ENCODE measurements around the gene LHFPL6. TPM values are rescaled to one million over a fixed set of nuclear protein-coding genes. Genes with fewer than 3 reads are reported as not detected.

The LHFPL6 gene
- total and polyA plus RNA-seq, 4 donors = 22.7 to 115 (median 36.1) TPM

- no peak for TF ChIP-seq CTCF (IDR thresholded peaks at IDR 0.05; ENCODE audit: control extremely low read depth, extremely low read depth)
- 94 to 95% methylated on average over 4 of the region's 4 CpGs for WGBS, 2 donors
- no peak for ATAC-seq (ENCODE audit: insufficient read depth, low FRiP score)
- no peak overlapping the region for H3K4me3 ChIP-seq
- H3K4me1 ChIP-seq (ENCODE audit: control insufficient read depth in 5 of 5, insufficient read depth in 5 of 5, low read length in 5 of 5) = peaks cover 0 to 30% (median 0%) of the 10 kb centered on the region in 5 donors
- no peak overlapping the region for H3K9ac ChIP-seq (ENCODE audit: insufficient read depth in 1 of 2, low read length in 2 of 2)
- H3K27ac ChIP-seq (ENCODE audit: low read depth in 1 of 2, low read length in 1 of 2) = no peak overlapping the region
- no peaks in the 10 kb centered on the region for H3K9me3 ChIP-seq (ENCODE audit: control insufficient read depth in 4 of 4, insufficient read depth in 3 of 4, low read length in 3 of 4)
- H3K36me3 ChIP-seq (ENCODE audit: control insufficient read depth in 4 of 4, insufficient read depth in 4 of 4, low read length in 4 of 4) = no peaks in the 10 kb centered on the region
- DNase-seq = no peak
- no peaks in the 10 kb centered on the region for H3K27me3 ChIP-seq (ENCODE audit: control insufficient read depth in 3 of 3, insufficient read depth in 3 of 3, low read length in 2 of 3)
Observed at GRCh38 chr13:39379667-39380655, 223.0 kb downstream of the LHFPL6 start.

- no peaks in the 10 kb centered on the region for H3K9me3 ChIP-seq (ENCODE audit: control insufficient read depth in 4 of 4, insufficient read depth in 3 of 4, low read length in 3 of 4)
- ATAC-seq (ENCODE audit: insufficient read depth, low FRiP score) = no peak
- H3K36me3 ChIP-seq (ENCODE audit: control insufficient read depth in 4 of 4, insufficient read depth in 4 of 4, low read length in 4 of 4) = no peaks in the 10 kb centered on the region
- 65 to 80% methylated on average over 2 of the region's 2 CpGs for WGBS, 2 donors
- no peak for TF ChIP-seq CTCF (IDR thresholded peaks at IDR 0.05; ENCODE audit: control extremely low read depth, extremely low read depth)
- peaks cover 0 to 25% (median 0%) of the 10 kb centered on the region in 5 donors for H3K4me1 ChIP-seq (ENCODE audit: control insufficient read depth in 5 of 5, insufficient read depth in 5 of 5, low read length in 5 of 5)
- no peak for DNase-seq
- no peak overlapping the region for H3K9ac ChIP-seq (ENCODE audit: insufficient read depth in 1 of 2, low read length in 2 of 2)
- no peak overlapping the region for H3K27ac ChIP-seq (ENCODE audit: low read depth in 1 of 2, low read length in 1 of 2)
- no peaks in the 10 kb centered on the region for H3K27me3 ChIP-seq (ENCODE audit: control insufficient read depth in 3 of 3, insufficient read depth in 3 of 3, low read length in 2 of 3)
- no peak overlapping the region for H3K4me3 ChIP-seq
Observed at GRCh38 chr13:39379118-39379517, 223.9 kb downstream of the LHFPL6 start.

GRCh38 chr13:39378306-39378705 is 224.7 kb downstream of the LHFPL6 start:
- Histone ChIP-seq H3K9ac (ENCODE audit: insufficient read depth in 1 of 2, low read length in 2 of 2) (no peak overlapping the region), H3K36me3 (ENCODE audit: control insufficient read depth in 4 of 4, insufficient read depth in 4 of 4, low read length in 4 of 4) (no peaks in the 10 kb centered on the region), H3K4me1 (ENCODE audit: control insufficient read depth in 5 of 5, insufficient read depth in 5 of 5, low read length in 5 of 5) (peaks cover 0 to 20% (median 0%) of the 10 kb centered on the region in 5 donors), H3K27ac (ENCODE audit: low read depth in 1 of 2, low read length in 1 of 2) (no peak overlapping the region), H3K27me3 (ENCODE audit: control insufficient read depth in 3 of 3, insufficient read depth in 3 of 3, low read length in 2 of 3) (no peaks in the 10 kb centered on the region), H3K4me3 (no peak overlapping the region), H3K9me3 (ENCODE audit: control insufficient read depth in 4 of 4, insufficient read depth in 3 of 4, low read length in 3 of 4) (no peaks in the 10 kb centered on the region)
- DNase-seq (no peak), ATAC-seq (ENCODE audit: insufficient read depth, low FRiP score) (no peak)
- no peak for TF ChIP-seq CTCF (IDR thresholded peaks at IDR 0.05; ENCODE audit: control extremely low read depth, extremely low read depth)
- WGBS, 2 donors = 74 to 84% methylated on average over 2 of the region's 2 CpGs

Data from lung (tissue), 12 donors.